GM18519 (cell line): ENCODE data around the gene COMMD8.
A peak's percentile ranks its signal among the peaks of the same experiment; 100 is the strongest.

Experiments
- ATAC-seq: cut with Tn5 transposase; IDR thresholded peaks from one replicate; pipeline ENCODE4 v1.9.1; 2021; ENCODE audit warnings: mild to moderate bottlenecking, moderate library complexity; ENCODE audit not compliant: unreplicated experiment, low FRiP score

COMMD8 gene

GRCh38 chr4:47473141-47473750, 9.7 kb upstream of the COMMD8 start:
- no peak for ATAC-seq

- ATAC-seq, result no peak
Observed at GRCh38 chr4:47471591-47471990, 8.1 kb upstream of the COMMD8 start.

GRCh38 chr4:47471064-47471463, 7.6 kb upstream of the COMMD8 start:
- no peak for ATAC-seq

- ATAC-seq, result no peak
Observed at GRCh38 chr4:47469951-47470350, 6.4 kb upstream of the COMMD8 start.

GRCh38 chr4:47468706-47469365, 5.3 kb upstream of the COMMD8 start:
- ATAC-seq, result no peak

GRCh38 chr4:47466056-47466785, 2.7 kb upstream of the COMMD8 start:
- ATAC-seq, result no peak

DNA sequence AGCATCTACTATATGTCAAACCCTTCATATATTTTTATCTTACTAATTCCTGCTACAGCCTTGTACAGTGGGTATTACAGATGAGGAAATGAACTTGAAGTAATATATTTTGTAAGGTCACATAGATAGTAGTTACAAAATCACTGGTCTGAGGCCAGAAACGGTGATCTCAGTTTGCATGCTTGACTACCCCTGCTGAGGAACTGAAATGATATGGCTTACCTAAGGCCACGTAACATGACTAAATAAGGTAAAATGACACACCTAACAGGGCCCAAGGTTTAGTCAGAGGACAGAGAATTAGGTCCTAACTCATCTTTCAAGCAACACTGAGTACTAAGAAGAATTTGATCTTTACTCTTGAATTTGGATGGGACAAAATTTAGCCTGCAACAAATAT, 1.5 kb upstream of the COMMD8 start:
- peak; percentile 39 for ATAC-seq

- peak; percentile 9 for ATAC-seq
Observed at GRCh38 chr4:47462799-47463234, 685 bp downstream of the COMMD8 start.

DNA sequence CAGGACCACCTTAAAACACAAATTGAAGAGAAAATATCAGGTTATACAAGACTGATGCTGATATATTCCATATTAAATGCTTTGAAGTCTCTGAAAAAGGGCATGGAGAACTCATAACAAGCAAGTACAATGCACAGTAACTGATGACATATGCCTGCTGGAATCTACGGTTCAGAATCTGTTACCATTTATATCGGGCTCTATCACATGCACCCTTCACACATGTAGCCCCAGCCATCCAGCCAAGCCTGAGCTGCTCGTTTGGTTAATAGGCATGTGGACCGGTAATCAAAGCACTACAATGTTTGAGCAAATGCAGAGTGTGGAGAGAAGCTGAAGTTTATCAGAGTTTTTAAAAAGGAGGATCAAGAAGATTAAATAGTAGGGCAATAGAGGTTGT, 11.8 kb downstream of the COMMD8 start:
- ATAC-seq, result no peak

GRCh38 chr4:47444031-47444430, 19.5 kb downstream of the COMMD8 start:
- no peak for ATAC-seq

GRCh38 chr4:47442980-47443379, 20.5 kb downstream of the COMMD8 start:
- no peak for ATAC-seq

DNA sequence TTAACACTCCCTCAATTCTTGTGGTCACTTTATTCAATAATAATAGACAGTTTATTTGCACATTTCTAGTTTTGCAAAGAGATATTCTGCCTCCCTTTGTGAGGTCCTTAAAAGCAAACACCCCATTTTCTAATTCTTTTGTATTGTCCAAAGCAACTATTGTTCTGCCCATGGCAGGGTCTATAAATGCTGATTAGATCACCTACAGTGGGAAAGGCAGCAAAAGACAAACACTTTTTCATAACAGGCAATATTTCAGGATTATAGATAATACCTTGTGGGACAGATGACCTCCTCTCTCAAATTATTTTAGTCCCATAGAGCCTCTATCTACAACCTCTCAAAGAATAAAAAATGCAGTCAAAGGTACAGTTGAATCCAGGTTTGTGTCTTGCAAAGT, 28.6 kb downstream of the COMMD8 start:
- ATAC-seq, result no peak

DNA sequence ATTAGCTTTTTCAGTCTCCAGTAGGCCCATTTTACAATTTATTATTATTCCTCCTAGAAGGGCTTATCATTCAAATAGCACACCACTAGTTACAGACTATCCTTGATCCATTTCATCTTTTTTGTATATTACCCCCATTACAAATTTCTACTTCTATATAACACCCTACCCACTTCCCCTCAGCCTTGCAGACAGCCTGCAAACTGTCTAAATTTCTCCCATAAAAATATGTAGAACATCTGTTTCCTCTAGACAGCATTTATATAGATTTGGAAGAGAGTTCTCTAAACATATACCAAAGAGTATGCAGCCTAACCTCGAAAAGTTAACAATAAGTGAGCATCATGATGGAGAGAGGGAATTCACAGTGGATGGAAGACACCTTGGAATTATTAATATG, 30.8 kb downstream of the COMMD8 start:
- no peak for ATAC-seq

GRCh38 chr4:47427935-47428334, 35.6 kb downstream of the COMMD8 start:
- no peak for ATAC-seq

DNA sequence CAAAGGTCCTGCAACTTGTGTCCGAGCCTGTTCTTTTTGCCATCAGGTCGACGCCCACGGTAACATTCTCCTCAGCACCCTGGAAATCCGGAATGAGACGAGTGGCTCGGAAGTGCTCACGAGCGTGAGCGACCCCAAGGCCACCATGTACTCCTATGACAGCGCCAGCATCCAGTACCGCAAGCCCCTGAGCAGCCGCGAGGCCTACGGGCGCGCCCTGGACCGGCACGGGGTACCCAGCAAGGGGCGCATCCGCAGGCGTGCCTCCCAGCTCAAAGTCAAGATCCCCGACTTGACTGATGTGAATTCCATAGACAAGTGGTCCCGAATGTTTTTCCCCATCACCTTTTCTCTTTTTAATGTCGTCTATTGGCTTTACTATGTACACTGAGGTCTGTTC, 37.9 kb downstream of the COMMD8 start:
- no peak for ATAC-seq

DNA sequence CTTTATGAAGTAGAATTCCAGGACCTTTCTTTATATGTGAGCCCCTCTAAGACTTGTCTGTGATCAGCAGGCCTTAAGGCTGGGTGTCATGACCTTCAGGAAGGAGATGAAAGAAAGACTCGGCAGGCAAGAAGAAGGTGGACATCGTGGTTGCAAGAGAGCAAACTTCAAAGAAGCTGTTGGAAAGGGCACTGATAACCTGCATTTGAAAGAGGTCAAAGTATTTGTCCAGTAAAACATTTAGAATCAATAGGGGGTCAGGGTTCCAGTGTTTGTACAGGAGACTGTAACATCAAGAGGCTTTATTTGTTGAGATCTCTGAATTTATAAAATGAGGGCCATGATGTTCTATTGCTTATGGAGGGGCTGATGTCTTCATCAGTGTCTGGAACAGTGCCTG, 44.2 kb downstream of the COMMD8 start:
- ATAC-seq, result no peak

- ATAC-seq, result no peak
Observed at GRCh38 chr4:47418147-47418546, 45.4 kb downstream of the COMMD8 start.

DNA sequence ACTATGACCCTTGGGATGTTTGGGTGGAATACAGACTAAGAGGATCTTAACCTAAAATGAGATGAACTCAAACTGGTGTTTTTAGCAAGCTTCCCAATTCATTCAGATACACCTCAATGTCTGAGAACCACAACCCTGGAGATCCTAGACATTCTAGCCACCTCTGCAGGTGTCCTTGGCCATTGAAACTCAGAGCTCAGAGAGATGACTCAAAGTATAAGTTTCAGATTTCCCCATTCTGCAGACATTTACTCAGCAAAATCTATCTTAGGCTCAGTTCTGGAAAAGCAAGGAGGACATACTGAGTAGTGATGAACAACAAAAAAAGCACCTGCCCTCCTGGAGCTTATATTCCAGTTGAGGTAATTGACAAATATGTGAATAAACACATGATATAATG, 47.8 kb downstream of the COMMD8 start:
- peak; percentile 56 for ATAC-seq

GRCh38 chr4:47413521-47413920, 50.0 kb downstream of the COMMD8 start:
- ATAC-seq, result no peak

DNA sequence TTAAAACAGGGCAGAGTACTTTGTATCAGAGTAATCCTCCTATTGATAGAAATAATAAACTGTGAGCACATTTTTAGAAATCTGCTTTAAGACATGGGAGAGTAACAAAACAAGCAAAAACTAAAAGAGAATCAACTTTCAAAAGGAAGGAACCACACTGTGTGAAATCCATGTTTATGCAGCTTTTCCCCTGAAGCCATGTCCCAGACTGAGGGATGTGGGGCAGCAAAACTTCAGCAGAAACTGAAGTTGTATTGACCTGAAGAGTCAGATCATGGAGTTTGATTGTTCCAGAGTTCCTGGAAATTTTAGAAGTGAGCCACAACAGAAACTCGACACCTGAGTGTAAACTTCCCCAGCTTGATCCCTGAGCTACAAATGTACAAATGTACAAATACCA, 53.2 kb downstream of the COMMD8 start:
- no peak for ATAC-seq

- ATAC-seq, result no peak
Observed at GRCh38 chr4:47406408-47406807, 57.1 kb downstream of the COMMD8 start.
